HepG2 (cell line): ENCODE measurements around the gene FBXO2. TPM values are rescaled to one million over a fixed set of nuclear protein-coding genes. Genes with fewer than 3 reads are reported as not detected.

Source experiments
- CBX5 ChIP-seq: sonication (generic); formaldehyde crosslinking; IDR thresholded peaks from 2 replicates; pipeline ENCODE4 v1.4.0; 2020; ENCODE audit warnings: missing genetic modification reagents, borderline replicate concordance
- CEBPZ ChIP-seq: IDR thresholded peaks from 2 replicates; pipeline ENCODE4 v1.6.1; 2012; ENCODE audit warnings: low read length, improper control_type of control experiment
- DNMT3B ChIP-seq: conservative IDR thresholded peaks from 2 replicates; pipeline ENCODE4 v1.6.1; 2016; ENCODE audit warnings: missing biosample characterization, control low read depth
- JUNB ChIP-seq: sonication (generic); formaldehyde crosslinking; IDR thresholded peaks from 2 replicates; pipeline ENCODE4 v1.8.0; 2022; ENCODE audit warnings: missing genetic modification reagents, mild to moderate bottlenecking, borderline replicate concordance
- MXD1 ChIP-seq: sonication (generic); formaldehyde crosslinking; IDR thresholded peaks from 2 replicates; pipeline ENCODE4 v1.4.0; 2020; ENCODE audit warnings: mild to moderate bottlenecking, missing genetic modification reagents
- RAD51 ChIP-seq: fragments of 450-650 bp; IDR thresholded peaks from 2 replicates; pipeline ENCODE4 v1.6.1; 2016; ENCODE audit warnings: borderline replicate concordance
- SP140L ChIP-seq: sonication (generic); formaldehyde crosslinking; IDR thresholded peaks from 2 replicates; pipeline ENCODE4 v1.4.0; 2020; ENCODE audit warnings: missing genetic modification reagents, borderline replicate concordance
- TOPORS ChIP-seq: sonication (generic); formaldehyde crosslinking; IDR thresholded peaks from 2 replicates; pipeline ENCODE4 v1.8.0; 2023; ENCODE audit warnings: mild to moderate bottlenecking, missing genetic modification reagents
- YEATS4 ChIP-seq: sonication (generic); formaldehyde crosslinking; IDR thresholded peaks from 2 replicates; pipeline ENCODE4 v1.4.0; 2020; ENCODE audit warnings: missing genetic modification reagents, borderline replicate concordance
- ZBTB4 ChIP-seq: sonication (generic); formaldehyde crosslinking; IDR thresholded peaks from 2 replicates; pipeline ENCODE4 v1.4.0; 2020; ENCODE audit warnings: missing genetic modification reagents, mild to moderate bottlenecking, borderline replicate concordance
- ZBTB46 ChIP-seq: sonication (generic); formaldehyde crosslinking; IDR thresholded peaks from 2 replicates; pipeline ENCODE4 v1.4.0; 2020; ENCODE audit warnings: mild to moderate bottlenecking, missing genetic modification reagents, borderline replicate concordance
- ZMYM2 ChIP-seq: sonication (generic); formaldehyde crosslinking; IDR thresholded peaks from 2 replicates; pipeline ENCODE4 v1.8.0; 2022; ENCODE audit warnings: mild to moderate bottlenecking, missing genetic modification reagents
- ZNF264 ChIP-seq: sonication (generic); formaldehyde crosslinking; IDR thresholded peaks from 2 replicates; pipeline ENCODE4 v1.4.0; 2020; ENCODE audit warnings: missing genetic modification reagents
- ZNF562 ChIP-seq: sonication (generic); formaldehyde crosslinking; IDR thresholded peaks from 2 replicates; pipeline ENCODE4 v1.8.0; 2022; ENCODE audit warnings: missing genetic modification reagents, borderline replicate concordance
- ZNF710 ChIP-seq: sonication (generic); formaldehyde crosslinking; IDR thresholded peaks from 2 replicates; pipeline ENCODE4 v1.5.0; 2020; ENCODE audit warnings: mild to moderate bottlenecking, missing genetic modification reagents, borderline replicate concordance
- ZNF720 ChIP-seq: sonication (generic); formaldehyde crosslinking; IDR thresholded peaks from 2 replicates; pipeline ENCODE4 v1.4.0; 2020; ENCODE audit warnings: missing genetic modification reagents
- ZNF850 ChIP-seq: sonication (generic); formaldehyde crosslinking; conservative IDR thresholded peaks from 2 replicates; pipeline ENCODE4 v1.9.0; 2021; ENCODE audit warnings: mild to moderate bottlenecking, missing genetic modification reagents
- polyA plus RNA-seq, 8 experiments: library from polyadenylated mRNA; depleted of rRNA in 3 of 8; stranded (reverse) in 7 of 8; unstranded in 1 of 8; fragments of >200 nt; fragmentation: Illumina TruSeq in 4 of 8; extraction: Trizol in 4 of 8; gene quantifications; 2 replicates each; pipeline versions ENCODE4 v1.2.1 to v1.2.3, GENCODE V29; 2011 to 2016; ENCODE audit warnings: low read depth in 4 of 8, missing spikeins in 1 of 8, mixed read lengths in 1 of 8; ENCODE audit not compliant: insufficient read depth in 1 of 8
- total RNA-seq, 5 experiments: library from RNA; depleted of rRNA; stranded (reverse); fragments of >200 nt; fragmentation: Illumina TruSeq; extraction: Trizol; gene quantifications; 2 replicates each; pipeline ENCODE4 v1.2.3, GENCODE V29; 2016; ENCODE audit warnings: low read depth in 1 of 5

Gene FBXO2
- total and polyA plus RNA-seq, 2 of the 13 experiments (the other 11 are each of a cell fraction or from before 2014, with no cell fraction given), result 79.3 to 112 TPM

- TF ChIP-seq ZBTB4 (CRISPR knock-in tag) (no peak), JUNB (CRISPR knock-in tag) (peak; percentile 76; the same call in 1 of the 2 replicates), SP140L (CRISPR knock-in tag) (no peak), RAD51 (no peak), ZNF710 (CRISPR knock-in tag) (no peak), ZNF850 (no peak), YEATS4 (CRISPR knock-in tag) (no peak), TOPORS (CRISPR knock-in tag) (no peak), DNMT3B (CRISPR knock-in tag) (no peak), ZNF562 (CRISPR knock-in tag) (no peak), ZBTB46 (CRISPR knock-in tag) (no peak), CEBPZ (no peak), CBX5 (CRISPR knock-in tag) (no peak), MXD1 (CRISPR knock-in tag) (no peak), ZNF720 (CRISPR knock-in tag) (no peak), ZMYM2 (no peak; the same call in 1 of the 2 replicates), ZNF264 (CRISPR knock-in tag) (no peak)
Observed at GRCh38 chr1:11653101-11653860, 948 bp downstream of the FBXO2 start (continued).
